ENCODE data around the gene GAGE10. TPM values are rescaled to one million over a fixed set of nuclear protein-coding genes. Genes with fewer than 3 reads are reported as not detected.

The GAGE10 gene
- total and polyA plus RNA-seq, 2 of the 8 experiments (the other 6 are each of a cell fraction or from before 2014, with no cell fraction given), result not detected

GRCh38 chrX:49308604-49309269 lies 5.3 kb downstream of the GAGE10 start:
- Histone ChIP-seq H3K36me3 (ENCODE audit: control insufficient read depth in 2 of 4, insufficient read depth in 4 of 4, low read length in 3 of 4) (no peaks in the 10 kb centered on the region), H3K56ac (replicated peaks; ENCODE audit: insufficient read length, low read depth, low read length) (no peak overlapping the region), H3K23me2 (ENCODE audit: low read depth, low read length) (no peaks in the 10 kb centered on the region; the same call in 1 of the 2 replicates), H4K20me1 (replicated peaks in 1 of 2; ENCODE audit: control insufficient read depth in 1 of 2, insufficient read depth in 2 of 2, low read length in 2 of 2) (no peaks in the 10 kb centered on the region), H2BK12ac (ENCODE audit: low read depth, low read length) (peak overlapping the region; percentile 84; the same call in 1 of the 2 replicates), H3K27me3 (replicated peaks in 1 of 4; ENCODE audit: control insufficient read depth in 3 of 4, extremely low read depth in 1 of 4, insufficient read depth in 3 of 4, low read length in 3 of 4) (no peaks in the 10 kb centered on the region), H2BK5ac (ENCODE audit: low read depth, low read length) (peak overlapping the region; percentile 81; the same call in 1 of the 2 replicates), H4K91ac (replicated peaks; ENCODE audit: insufficient read length, low read length) (peak overlapping the region; percentile 96), H3K9ac (replicated peaks in 1 of 4; ENCODE audit: extremely low read depth in 1 of 4, low read depth in 3 of 4, low read length in 3 of 4) (peak overlapping the region in 1 of 4 experiments; percentile 51; a peak in 1 of 7 replicates), H4K8ac (ENCODE audit: extremely low read depth, insufficient read depth, low read length) (peak overlapping the region; percentile 51), H3K79me2 (ENCODE audit: control insufficient read depth in 1 of 2, insufficient read depth in 2 of 2, low read length in 2 of 2) (no peaks in the 10 kb centered on the region), H4K5ac (ENCODE audit: insufficient read length, low read depth, low read length) (peak overlapping the region; percentile 95), H3K14ac (ENCODE audit: insufficient read length) (peak overlapping the region; percentile 80), H2AFZ (ENCODE audit: low read length) (no peak overlapping the region), H3K4me3 (ENCODE audit: extremely low read depth in 1 of 4, insufficient read depth in 2 of 4, low read depth in 3 of 4, low read length in 4 of 4) (peak overlapping the region in 2 of 4 experiments; percentile 21 to 52; a peak in 2 of 8 replicates), H2AK5ac (ENCODE audit: low read depth, low read length) (no peak overlapping the region), H2BK20ac (ENCODE audit: low read length) (peak overlapping the region; percentile 61; the same call in 1 of the 2 replicates), H3K27ac (ENCODE audit: low read depth, low read length) (peak overlapping the region; percentile 86), H2BK120ac (replicated peaks; ENCODE audit: low read depth, low read length) (peak overlapping the region; percentile 72), H3K23ac (ENCODE audit: insufficient read length) (no peak overlapping the region), H3K4me1 (replicated peaks in 1 of 4; ENCODE audit: control insufficient read depth in 3 of 4, insufficient read depth in 4 of 4, low read length in 3 of 4) (peaks cover 4 to 22% (median 13%) of the 10 kb centered on the region in 4 experiments), H3K79me1 (ENCODE audit: low read depth, low read length) (no peaks in the 10 kb centered on the region), H3K4me2 (ENCODE audit: insufficient read depth in 1 of 2, low read depth in 2 of 2, low read length in 2 of 2) (peak overlapping the region; percentile 66 to 80), H3K9me3 (ENCODE audit: insufficient read depth in 2 of 2, low read depth in 1 of 2, low read length in 1 of 2) (no peaks in the 10 kb centered on the region), H2BK15ac (ENCODE audit: low read length) (0 out of 2 replicates have a peak overlapping the region, but pooled peaks have one; percentile 16), H3K18ac (ENCODE audit: extremely low read depth, low read length) (peak overlapping the region; percentile 68; the same call in 1 of the 2 replicates), H3K4ac (replicated peaks; ENCODE audit: insufficient read length, low read depth, low read length) (no peak overlapping the region)
- WGBS, 2 experiments (ENCODE audit: extremely low coverage in 1 of 2, insufficient coverage in 1 of 2, insufficient read length in 1 of 2, insufficient replicate concordance in 2 of 2, low coverage in 1 of 2, low lambda C conversion rate in 2 of 2, missing lambda C conversion rate in 1 of 2), result 68% methylated on average over 10 of the region's 15 CpGs; no CpG with 5 or more reads in 1 of the 2 experiments
- no peak for FAIRE-seq
- ChIA-PET POLR2A (ENCODE audit: partially characterized antibody) (interaction anchor here (2.0 kb wide), 1 partner anchor 40 kb away, joined by 5 read pairs; no protein-coding TSS in a partner anchor), CTCF (ENCODE audit: partially characterized antibody) (interaction anchor here (1.7 kb wide), 1 partner anchor 17 kb away, joined by 5 read pairs; no protein-coding TSS in a partner anchor)
- TF ChIP-seq HDAC2 (IDR thresholded peaks at IDR 0.05; ENCODE audit: borderline replicate concordance in 1 of 2, low read depth in 2 of 2, low read length in 2 of 2), result no peak
- no peak for DNase-seq (ENCODE audit: low read depth in 1 of 2, low spot score in 2 of 2)

Data from H1 (cell line).